ENCODE data around the gene HOXA7. TPM values are rescaled to one million over a fixed set of nuclear protein-coding genes. Genes with fewer than 3 reads are reported as not detected.

The HOXA7 gene
- total RNA-seq, 2 donors from 2014 or later = 0.28 to 0.54 TPM

DNA sequence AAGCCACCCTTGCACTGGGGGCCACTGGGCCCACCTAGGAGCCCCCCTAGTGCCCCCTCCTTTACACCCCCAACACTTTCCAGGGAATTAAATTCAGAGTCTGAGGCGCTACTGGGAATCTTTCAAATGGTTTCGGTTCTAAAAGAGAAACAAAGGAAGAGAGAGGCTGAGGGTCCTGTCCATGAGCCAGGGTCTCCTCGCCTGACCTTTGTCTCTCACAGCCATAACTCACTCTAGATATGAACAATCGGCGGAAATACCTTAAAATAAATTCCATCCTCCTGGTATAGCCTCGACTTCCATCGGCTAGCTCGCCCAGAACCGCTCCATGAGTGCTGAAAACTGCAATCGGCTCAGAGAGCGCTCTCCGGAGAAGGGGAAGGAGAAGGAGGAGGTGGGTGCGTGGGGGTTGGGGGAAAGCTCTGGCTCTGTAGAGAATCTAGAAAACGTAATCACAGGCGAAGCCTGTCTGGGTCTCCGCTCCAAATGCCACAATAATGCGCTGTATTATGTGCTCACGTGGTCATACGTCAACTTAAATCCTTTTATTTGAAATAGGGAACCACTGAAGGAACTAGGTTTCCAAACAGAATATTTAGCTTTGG lies 38.5 kb downstream of the HOXA7 start:
- ATAC-seq (ENCODE audit: insufficient number of reproducible peaks, low FRiP score, low read depth) = no peak
- H3K27me3 ChIP-seq (replicated peaks; ENCODE audit: insufficient read depth) = no peaks in the 10 kb centered on the region
- peak overlapping the region; percentile 96 to 99 for H3K27ac ChIP-seq
- no peak for DNase-seq (ENCODE audit: low spot score)
- H3K36me3 ChIP-seq = no peaks in the 10 kb centered on the region
- H3K9me3 ChIP-seq = no peaks in the 10 kb centered on the region
- peaks cover 3 to 37% of the 10 kb centered on the region in 2 donors for H3K4me1 ChIP-seq (ENCODE audit: control insufficient read depth in 1 of 2, low read depth in 2 of 2)
- TF ChIP-seq CTCF (IDR thresholded peaks at IDR 0.05) = no peak
- peak overlapping the region; percentile 99 for H3K4me3 ChIP-seq

DNA sequence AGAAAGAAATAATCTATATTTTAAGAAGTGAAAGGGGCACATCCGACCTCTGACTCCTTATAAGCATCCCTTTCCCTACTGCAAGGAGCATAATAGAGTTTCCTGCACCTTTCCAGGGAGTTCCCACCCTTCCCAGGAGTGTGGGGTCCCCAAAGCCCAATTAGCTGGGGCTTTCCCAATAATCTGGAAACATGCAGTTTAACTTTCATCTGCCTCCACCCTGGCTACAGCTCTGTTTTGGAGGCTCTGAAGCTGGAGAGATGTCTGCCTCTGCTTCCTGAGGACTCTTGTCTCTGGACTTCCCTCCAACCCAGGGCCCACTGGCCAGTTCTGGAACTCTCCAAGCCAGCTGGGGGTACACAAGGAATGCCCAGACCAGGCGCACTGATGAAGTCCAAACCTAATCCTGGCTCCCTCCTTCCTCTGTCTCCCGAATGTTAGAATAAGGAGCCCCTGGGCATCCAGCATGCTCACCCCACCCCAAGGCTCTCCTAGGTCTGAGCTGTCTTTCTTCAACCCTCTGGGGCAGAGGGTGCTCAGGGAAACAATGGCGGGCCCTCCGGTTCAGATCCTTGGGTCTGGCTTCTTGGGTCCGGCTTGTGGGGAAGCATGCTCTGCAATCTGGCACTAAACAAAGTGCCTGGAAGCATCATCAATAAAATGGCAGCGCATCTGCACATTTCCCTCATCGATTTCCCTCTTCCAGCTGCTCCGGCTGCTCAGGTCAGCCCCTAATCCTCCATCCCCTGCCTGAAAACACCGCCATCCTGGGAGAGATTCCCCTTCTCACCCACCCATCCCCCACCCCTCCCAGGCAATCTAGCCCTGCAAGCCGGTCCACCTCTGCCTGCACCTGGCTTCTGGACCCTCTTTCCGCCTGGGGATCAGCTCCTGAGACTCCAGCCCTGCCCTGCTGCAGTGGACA lies 39.3 kb downstream of the HOXA7 start:
- H3K27me3 ChIP-seq (replicated peaks; ENCODE audit: insufficient read depth) = no peaks in the 10 kb centered on the region
- DNase-seq (ENCODE audit: low spot score) (no peak), ATAC-seq (ENCODE audit: insufficient number of reproducible peaks, low FRiP score, low read depth) (no peak)
- peaks cover 5 to 38% of the 10 kb centered on the region in 2 donors for H3K4me1 ChIP-seq (ENCODE audit: control insufficient read depth in 1 of 2, low read depth in 2 of 2)
- no peaks in the 10 kb centered on the region for H3K36me3 ChIP-seq
- no peak for TF ChIP-seq CTCF (IDR thresholded peaks at IDR 0.05)
- H3K27ac ChIP-seq = peak overlapping the region; percentile 96 to 99
- no peaks in the 10 kb centered on the region for H3K9me3 ChIP-seq
- peak overlapping the region; percentile 99 for H3K4me3 ChIP-seq

- TF ChIP-seq CTCF (IDR thresholded peaks at IDR 0.05) = no peak
- ATAC-seq (ENCODE audit: insufficient number of reproducible peaks, low FRiP score, low read depth) (no peak), DNase-seq (ENCODE audit: low spot score) (no peak)
- Histone ChIP-seq H3K27me3 (replicated peaks; ENCODE audit: insufficient read depth) (no peaks in the 10 kb centered on the region), H3K27ac (peak overlapping the region; percentile 96 to 99), H3K4me1 (ENCODE audit: control insufficient read depth in 1 of 2, low read depth in 2 of 2) (peaks cover 10 to 41% of the 10 kb centered on the region in 2 donors), H3K9me3 (no peaks in the 10 kb centered on the region), H3K36me3 (no peaks in the 10 kb centered on the region), H3K4me3 (peak overlapping the region; percentile 99)
Measured at GRCh38 chr7:27116031-27116961, 40.2 kb downstream of the HOXA7 start.

- peaks cover 6 to 38% of the 10 kb centered on the region in 2 donors for H3K4me1 ChIP-seq (ENCODE audit: control insufficient read depth in 1 of 2, low read depth in 2 of 2)
- no peak for DNase-seq (ENCODE audit: low spot score)
- no peak for ATAC-seq (ENCODE audit: insufficient number of reproducible peaks, low FRiP score, low read depth)
- H3K27me3 ChIP-seq (replicated peaks; ENCODE audit: insufficient read depth) = no peaks in the 10 kb centered on the region
- H3K9me3 ChIP-seq = no peaks in the 10 kb centered on the region
- H3K27ac ChIP-seq = peak overlapping the region; percentile 96 to 99
- no peak for TF ChIP-seq CTCF (IDR thresholded peaks at IDR 0.05)
- H3K36me3 ChIP-seq = no peaks in the 10 kb centered on the region
- H3K4me3 ChIP-seq = peak overlapping the region; percentile 99
Measured at GRCh38 chr7:27115221-27116026, 41.1 kb downstream of the HOXA7 start.
